SK-N-SH treated with all-trans-retinoic acid at 6 μM for 48 hours (cell line): Measurements from ENCODE around the gene FYCO1.

ENCODE experiments used
- OSR1 ChIP-seq: fragments of 250-450 bp; sonication (Bioruptor Pico); IDR thresholded peaks from 2 replicates; pipeline ENCODE4 v1.8.0; 2022; ENCODE audit warnings: moderate library complexity, mild to moderate bottlenecking, inconsistent platforms
- RARB ChIP-seq: fragments of 250-450 bp; sonication (Bioruptor Pico); IDR thresholded peaks from 2 replicates; pipeline ENCODE4 v1.8.0; 2021; ENCODE audit warnings: mild to moderate bottlenecking, moderate library complexity
- ZFP3 ChIP-seq: fragments of 250-450 bp; sonication (Bioruptor Pico); IDR thresholded peaks from 2 replicates; pipeline ENCODE4 v1.5.0; 2020; ENCODE audit warnings: mild to moderate bottlenecking, moderate library complexity
- ZFP30 ChIP-seq: fragments of 450-650 bp; formaldehyde crosslinking; IDR thresholded peaks from 2 replicates; pipeline ENCODE4 v1.5.0; 2022; ENCODE audit warnings: mild to moderate bottlenecking, moderate library complexity
- TF ChIP-seq, protein P1 (sequence below): fragments of 250-450 bp; sonication (Bioruptor Pico); IDR thresholded peaks from 2 replicates; pipeline ENCODE4 v1.8.0; 2020; ENCODE audit warnings: mild to moderate bottlenecking, moderate library complexity, borderline replicate concordance
- TF ChIP-seq, protein P2 (sequence below): fragments of 250-450 bp; sonication (Bioruptor Pico); IDR thresholded peaks from 2 replicates; pipeline ENCODE4 v1.5.1; 2020; ENCODE audit warnings: low read depth, mild to moderate bottlenecking, moderate library complexity

DNA sequence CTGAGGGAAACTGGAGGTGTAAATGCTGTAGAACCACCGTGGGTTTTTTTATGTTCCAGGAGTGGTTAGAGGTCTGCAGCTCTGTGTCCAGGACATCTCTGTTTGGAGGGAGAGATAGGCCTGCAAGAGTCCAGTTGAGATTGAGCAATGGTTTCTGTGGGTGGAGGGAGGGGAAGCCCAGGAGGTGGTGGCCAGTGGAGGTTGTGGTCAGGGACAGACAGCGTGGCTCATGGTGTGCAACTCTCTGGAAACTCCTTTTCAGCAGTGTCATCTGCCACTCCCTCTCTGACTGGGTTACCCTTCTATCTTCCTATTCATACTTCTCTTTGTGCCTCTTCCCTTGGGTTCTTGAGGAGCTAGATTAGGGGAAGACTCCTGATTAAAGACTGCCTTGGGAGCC lies 22.1 kb upstream of the FYCO1 start:
- no peak for TF ChIP-seq RARB
- TF ChIP-seq, protein P1, sequence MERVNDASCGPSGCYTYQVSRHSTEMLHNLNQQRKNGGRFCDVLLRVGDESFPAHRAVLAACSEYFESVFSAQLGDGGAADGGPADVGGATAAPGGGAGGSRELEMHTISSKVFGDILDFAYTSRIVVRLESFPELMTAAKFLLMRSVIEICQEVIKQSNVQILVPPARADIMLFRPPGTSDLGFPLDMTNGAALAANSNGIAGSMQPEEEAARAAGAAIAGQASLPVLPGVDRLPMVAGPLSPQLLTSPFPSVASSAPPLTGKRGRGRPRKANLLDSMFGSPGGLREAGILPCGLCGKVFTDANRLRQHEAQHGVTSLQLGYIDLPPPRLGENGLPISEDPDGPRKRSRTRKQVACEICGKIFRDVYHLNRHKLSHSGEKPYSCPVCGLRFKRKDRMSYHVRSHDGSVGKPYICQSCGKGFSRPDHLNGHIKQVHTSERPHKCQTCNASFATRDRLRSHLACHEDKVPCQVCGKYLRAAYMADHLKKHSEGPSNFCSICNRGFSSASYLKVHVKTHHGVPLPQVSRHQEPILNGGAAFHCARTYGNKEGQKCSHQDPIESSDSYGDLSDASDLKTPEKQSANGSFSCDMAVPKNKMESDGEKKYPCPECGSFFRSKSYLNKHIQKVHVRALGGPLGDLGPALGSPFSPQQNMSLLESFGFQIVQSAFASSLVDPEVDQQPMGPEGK (CRISPR knock-in tag) = no peak
- no peak for TF ChIP-seq ZFP30 (CRISPR knock-in tag)
- no peak for TF ChIP-seq OSR1 (CRISPR knock-in tag)
- no peak for TF ChIP-seq ZFP3 (CRISPR knock-in tag)
- TF ChIP-seq, protein P2, sequence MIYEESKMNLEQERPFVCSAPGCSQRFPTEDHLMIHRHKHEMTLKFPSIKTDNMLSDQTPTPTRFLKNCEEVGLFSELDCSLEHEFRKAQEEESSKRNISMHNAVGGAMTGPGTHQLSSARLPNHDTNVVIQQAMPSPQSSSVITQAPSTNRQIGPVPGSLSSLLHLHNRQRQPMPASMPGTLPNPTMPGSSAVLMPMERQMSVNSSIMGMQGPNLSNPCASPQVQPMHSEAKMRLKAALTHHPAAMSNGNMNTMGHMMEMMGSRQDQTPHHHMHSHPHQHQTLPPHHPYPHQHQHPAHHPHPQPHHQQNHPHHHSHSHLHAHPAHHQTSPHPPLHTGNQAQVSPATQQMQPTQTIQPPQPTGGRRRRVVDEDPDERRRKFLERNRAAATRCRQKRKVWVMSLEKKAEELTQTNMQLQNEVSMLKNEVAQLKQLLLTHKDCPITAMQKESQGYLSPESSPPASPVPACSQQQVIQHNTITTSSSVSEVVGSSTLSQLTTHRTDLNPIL (CRISPR knock-in tag) = no peak
